HepG2 (cell line): ENCODE data around the gene SLC25A25. TPM values are rescaled to one million over a fixed set of nuclear protein-coding genes. Genes with fewer than 3 reads are reported as not detected.
A peak's percentile ranks its signal among the peaks of the same experiment; 100 is the strongest.

Experiments used
- BATF2 ChIP-seq: sonication (generic); formaldehyde crosslinking; IDR thresholded peaks from 2 replicates; pipeline ENCODE4 v1.8.0; 2022; ENCODE audit warnings: mild to moderate bottlenecking, missing genetic modification reagents, moderate library complexity
- BCLAF1 ChIP-seq: fragments of 450-650 bp; IDR thresholded peaks from 2 replicates; pipeline ENCODE4 v1.6.1; 2017; ENCODE audit warnings: mild to moderate bottlenecking
- CAMTA2 ChIP-seq: sonication (generic); formaldehyde crosslinking; IDR thresholded peaks from 2 replicates; pipeline ENCODE4 v1.4.0; 2020; ENCODE audit warnings: mild to moderate bottlenecking, missing genetic modification reagents, borderline replicate concordance
- HNF1B ChIP-seq: sonication (generic); formaldehyde crosslinking; IDR thresholded peaks from 2 replicates; pipeline ENCODE4 v1.5.1; 2020; ENCODE audit warnings: mild to moderate bottlenecking, moderate library complexity, missing genetic modification reagents
- NFE2L1 ChIP-seq: sonication (generic); formaldehyde crosslinking; IDR thresholded peaks from 2 replicates; pipeline ENCODE4 v1.4.0; 2020; ENCODE audit warnings: missing genetic modification reagents, mild to moderate bottlenecking, borderline replicate concordance
- POLR2AphosphoS5 ChIP-seq: IDR thresholded peaks from 2 replicates; pipeline ENCODE4 v1.6.1; 2012; ENCODE audit warnings: low read depth, low read length
- RORA ChIP-seq: sonication (generic); formaldehyde crosslinking; IDR thresholded peaks from 2 replicates; pipeline ENCODE4 v1.5.0; 2020; ENCODE audit warnings: mild to moderate bottlenecking, missing genetic modification reagents, moderate library complexity
- RXRB ChIP-seq: IDR thresholded peaks from 2 replicates; pipeline ENCODE4 v1.6.1; 2016; ENCODE audit warnings: borderline replicate concordance, missing genetic modification reagents, missing compliant biosample characterization
- ZNF101 ChIP-seq: sonication (generic); formaldehyde crosslinking; IDR thresholded peaks from 2 replicates; pipeline ENCODE4 v1.4.0; 2020; ENCODE audit warnings: mild to moderate bottlenecking, low read depth, missing genetic modification reagents, borderline replicate concordance
- ZNF230 ChIP-seq: sonication (generic); formaldehyde crosslinking; IDR thresholded peaks from 2 replicates; pipeline ENCODE4 v1.4.0; 2020; ENCODE audit warnings: mild to moderate bottlenecking, missing genetic modification reagents
- ZNF513 ChIP-seq: sonication (generic); formaldehyde crosslinking; conservative IDR thresholded peaks from 2 replicates; pipeline ENCODE4 v1.5.0; 2020; ENCODE audit warnings: missing genetic modification reagents
- ZNF878 ChIP-seq: sonication (generic); formaldehyde crosslinking; IDR thresholded peaks from 2 replicates; pipeline ENCODE4 v1.8.1; 2023; ENCODE audit warnings: mild to moderate bottlenecking, missing genetic modification reagents, moderate library complexity
- ZXDC ChIP-seq: sonication (generic); formaldehyde crosslinking; IDR thresholded peaks from 2 replicates; pipeline ENCODE4 v1.5.0; 2020; ENCODE audit warnings: mild to moderate bottlenecking, missing genetic modification reagents
- polyA plus RNA-seq, 8 experiments: library from polyadenylated mRNA; depleted of rRNA in 3 of 8; stranded (reverse) in 7 of 8; unstranded in 1 of 8; fragments of >200 nt; fragmentation: Illumina TruSeq in 4 of 8; extraction: Trizol in 4 of 8; gene quantifications; 2 replicates each; pipeline versions ENCODE4 v1.2.1 to v1.2.3, GENCODE V29; 2011 to 2016; ENCODE audit warnings: low read depth in 4 of 8, missing spikeins in 1 of 8, mixed read lengths in 1 of 8; ENCODE audit not compliant: insufficient read depth in 1 of 8
- total RNA-seq, 5 experiments: library from RNA; depleted of rRNA; stranded (reverse); fragments of >200 nt; fragmentation: Illumina TruSeq; extraction: Trizol; gene quantifications; 2 replicates each; pipeline ENCODE4 v1.2.3, GENCODE V29; 2016; ENCODE audit warnings: low read depth in 1 of 5

Gene SLC25A25
- total and polyA plus RNA-seq, 2 of the 13 experiments (the other 11 are each of a cell fraction or from before 2014, with no cell fraction given), result 10.5 to 24.8 TPM

GRCh38 chr9:128034821-128035652 is 33.0 kb upstream of the SLC25A25 start (continued):
- TF ChIP-seq ZNF878 (CRISPR knock-in tag) (no peak), ZNF101 (CRISPR knock-in tag) (no peak), RORA (CRISPR knock-in tag) (no peak), ZXDC (CRISPR knock-in tag) (no peak), RXRB (CRISPR knock-in tag) (peak; percentile 59; the same call in 1 of the 2 replicates), CAMTA2 (CRISPR knock-in tag) (no peak), POLR2AphosphoS5 (no peak), ZNF513 (no peak), BCLAF1 (no peak), BATF2 (CRISPR knock-in tag) (no peak), ZNF230 (CRISPR knock-in tag) (0 out of 2 replicates have a peak, but pooled peaks have one; percentile 6), HNF1B (CRISPR knock-in tag) (peak; percentile 36; the same call in 1 of the 2 replicates), NFE2L1 (CRISPR knock-in tag) (no peak)
